DMS 273 (cell line): ENCODE measurements around the gene MYLK4.

Experiments
- DNase-seq: peaks from one replicate; lab custom pipeline; 2025; ENCODE audit not compliant: unreplicated experiment; lab: John Stamatoyannopoulos, UW

MYLK4 gene

GRCh38 chr6:2756687-2757224 lies 6.0 kb upstream of the MYLK4 start:
- DNase-seq = no peak

DNA sequence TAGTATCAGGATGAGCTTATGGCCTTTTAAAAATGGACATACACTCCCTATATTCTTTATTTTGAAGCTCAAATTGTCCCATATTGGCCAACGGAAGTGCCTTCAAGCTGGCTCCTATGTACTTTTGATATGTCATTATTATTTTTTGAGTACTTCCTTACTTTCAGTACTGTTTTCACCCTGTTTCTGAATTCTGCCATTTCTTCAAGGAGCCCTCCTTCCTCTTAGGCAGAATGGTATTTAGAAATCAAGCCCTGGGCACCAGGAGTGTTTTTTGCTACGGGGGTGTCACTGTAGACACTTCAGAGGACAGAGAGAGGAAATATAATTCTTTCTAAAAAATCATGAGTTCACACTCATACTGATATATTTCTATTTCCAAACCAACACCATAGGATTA lies 5.5 kb upstream of the MYLK4 start:
- no peak for DNase-seq

DNA sequence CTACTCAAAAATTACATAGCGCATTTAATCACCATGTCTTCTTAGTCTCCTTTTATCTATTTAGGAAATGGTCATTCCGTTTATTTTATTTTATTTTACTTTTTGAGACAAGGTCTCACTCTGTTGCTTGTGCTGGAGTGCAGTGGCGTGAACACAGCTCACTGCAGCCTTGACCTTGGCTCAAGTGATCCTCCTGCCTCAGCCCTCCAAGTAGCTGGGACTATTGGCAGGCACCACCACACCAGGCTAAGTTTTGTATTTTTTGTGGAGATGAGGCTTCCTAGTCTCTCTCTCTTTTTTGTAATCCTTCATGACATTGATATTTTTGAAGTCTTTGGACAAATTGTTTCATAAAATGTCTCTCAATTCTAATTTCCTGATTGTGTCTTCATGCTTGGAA lies 4.7 kb upstream of the MYLK4 start:
- DNase-seq = no peak

DNA sequence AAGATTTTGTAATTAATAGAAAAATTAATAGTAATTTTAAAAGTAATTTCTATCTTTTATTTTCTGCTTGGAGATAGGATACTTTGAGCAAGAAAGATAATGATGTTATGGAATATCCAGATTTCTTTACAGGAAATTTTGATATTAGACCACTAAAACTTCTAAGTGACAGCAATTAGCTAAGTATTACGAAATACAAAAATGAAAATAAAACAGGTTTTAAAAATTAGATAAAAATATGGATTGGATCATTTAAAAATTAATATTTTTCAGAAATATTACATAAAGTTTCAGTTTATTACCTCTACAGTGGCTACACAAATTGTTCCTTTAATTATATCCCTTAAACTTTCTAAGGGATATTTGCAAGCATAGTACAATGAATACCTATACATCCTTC lies 4.2 kb upstream of the MYLK4 start:
- DNase-seq = no peak

- no peak for DNase-seq
These were observed 3.7 kb upstream of the MYLK4 start for GRCh38 chr6:2754393-2754792.

DNA sequence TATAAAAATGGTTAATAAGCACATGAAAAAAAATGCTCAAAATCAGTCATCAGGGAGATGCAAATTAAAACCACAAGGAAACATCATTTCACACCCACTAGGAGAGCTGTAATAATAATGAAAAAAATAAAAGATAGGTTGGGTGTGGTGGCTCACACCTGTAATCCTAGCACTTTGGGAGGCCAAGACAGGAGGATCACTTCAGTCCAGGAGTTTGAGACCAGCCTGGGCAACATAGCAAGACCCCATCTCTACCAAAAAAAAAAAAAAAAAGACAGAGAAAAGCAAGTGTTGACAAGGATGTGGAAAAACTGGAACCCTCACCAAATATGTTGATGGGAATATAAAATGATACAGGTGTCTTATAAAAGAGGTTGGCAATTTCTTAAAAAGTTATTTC lies 3.0 kb upstream of the MYLK4 start:
- DNase-seq = no peak

- no peak for DNase-seq
These were observed 2.4 kb upstream of the MYLK4 start for GRCh38 chr6:2753110-2753489.

- no peak for DNase-seq
These were observed 1.9 kb upstream of the MYLK4 start for GRCh38 chr6:2752477-2753109.

- DNase-seq = no peak
These were observed 1.1 kb upstream of the MYLK4 start for GRCh38 chr6:2751871-2752270.

GRCh38 chr6:2749969-2750600 lies 637 bp downstream of the MYLK4 start:
- peak; percentile 80 for DNase-seq

DNA sequence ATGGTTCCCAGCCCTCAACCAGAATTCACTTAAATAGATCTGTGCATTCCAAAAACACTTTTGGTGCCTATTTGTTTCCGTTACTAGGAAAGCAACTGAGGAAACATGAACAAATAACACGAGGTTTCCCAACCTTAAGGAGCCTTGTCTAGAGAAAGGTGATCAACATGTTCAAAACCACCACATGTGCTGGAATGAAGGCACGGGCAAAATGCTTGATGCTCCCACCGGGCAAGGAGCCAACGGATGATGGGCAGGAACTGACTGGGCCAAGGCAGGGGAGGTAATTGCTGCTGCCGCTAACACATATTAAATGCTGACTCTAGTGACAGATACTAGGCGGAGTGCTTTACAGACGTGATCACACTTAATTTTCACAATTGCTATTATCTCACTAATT lies 2.5 kb downstream of the MYLK4 start:
- DNase-seq = peak; percentile 55

- DNase-seq = no peak
These were observed 4.1 kb downstream of the MYLK4 start for GRCh38 chr6:2746557-2747061.

DNA sequence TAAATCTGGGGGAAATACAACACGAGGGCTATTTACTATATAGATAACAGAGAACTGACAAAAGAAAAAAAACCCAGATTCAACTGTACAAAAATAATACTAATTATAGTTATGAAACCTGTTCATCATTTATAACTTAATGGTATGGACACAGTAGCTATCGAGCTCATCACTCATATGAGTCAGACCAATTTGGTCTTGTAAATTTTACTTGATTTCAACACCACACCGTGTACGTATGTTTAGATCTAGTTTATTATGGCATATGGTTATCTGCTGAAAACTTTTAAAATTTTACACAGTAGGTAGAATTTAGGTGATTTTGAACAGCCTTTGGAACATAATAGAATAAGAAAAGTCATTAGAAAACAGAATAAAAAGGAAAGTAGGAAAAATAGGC lies 5.5 kb downstream of the MYLK4 start:
- no peak for DNase-seq

- DNase-seq = no peak
These were observed 5.9 kb downstream of the MYLK4 start for GRCh38 chr6:2744778-2745177.

DNA sequence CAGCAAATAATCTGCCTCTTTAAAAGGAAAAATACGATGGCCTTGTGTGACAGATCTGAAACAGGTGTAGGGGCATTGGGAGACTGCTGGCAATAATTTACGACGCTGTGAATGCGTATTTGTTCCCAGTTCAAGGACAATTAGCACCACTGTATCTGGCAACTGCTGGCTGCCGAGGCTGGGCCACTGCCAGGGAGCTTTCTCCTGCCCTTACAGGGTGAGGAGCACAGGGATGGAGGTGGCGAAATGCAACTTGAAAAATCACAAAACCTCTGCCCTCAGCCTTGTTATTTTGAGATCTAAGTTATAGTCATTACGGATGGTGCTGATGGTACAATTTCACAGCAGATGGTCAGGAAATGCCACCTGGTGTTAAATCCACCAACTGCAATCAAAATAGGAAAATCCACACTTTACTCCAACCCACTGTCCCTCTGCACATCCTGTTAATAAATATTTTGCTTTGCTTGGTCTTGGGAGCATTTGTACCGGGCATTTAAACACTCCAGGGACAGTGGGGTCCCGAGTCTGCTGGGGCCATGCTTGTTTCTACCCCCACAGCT lies 6.4 kb downstream of the MYLK4 start:
- DNase-seq = peak; percentile 74

DNA sequence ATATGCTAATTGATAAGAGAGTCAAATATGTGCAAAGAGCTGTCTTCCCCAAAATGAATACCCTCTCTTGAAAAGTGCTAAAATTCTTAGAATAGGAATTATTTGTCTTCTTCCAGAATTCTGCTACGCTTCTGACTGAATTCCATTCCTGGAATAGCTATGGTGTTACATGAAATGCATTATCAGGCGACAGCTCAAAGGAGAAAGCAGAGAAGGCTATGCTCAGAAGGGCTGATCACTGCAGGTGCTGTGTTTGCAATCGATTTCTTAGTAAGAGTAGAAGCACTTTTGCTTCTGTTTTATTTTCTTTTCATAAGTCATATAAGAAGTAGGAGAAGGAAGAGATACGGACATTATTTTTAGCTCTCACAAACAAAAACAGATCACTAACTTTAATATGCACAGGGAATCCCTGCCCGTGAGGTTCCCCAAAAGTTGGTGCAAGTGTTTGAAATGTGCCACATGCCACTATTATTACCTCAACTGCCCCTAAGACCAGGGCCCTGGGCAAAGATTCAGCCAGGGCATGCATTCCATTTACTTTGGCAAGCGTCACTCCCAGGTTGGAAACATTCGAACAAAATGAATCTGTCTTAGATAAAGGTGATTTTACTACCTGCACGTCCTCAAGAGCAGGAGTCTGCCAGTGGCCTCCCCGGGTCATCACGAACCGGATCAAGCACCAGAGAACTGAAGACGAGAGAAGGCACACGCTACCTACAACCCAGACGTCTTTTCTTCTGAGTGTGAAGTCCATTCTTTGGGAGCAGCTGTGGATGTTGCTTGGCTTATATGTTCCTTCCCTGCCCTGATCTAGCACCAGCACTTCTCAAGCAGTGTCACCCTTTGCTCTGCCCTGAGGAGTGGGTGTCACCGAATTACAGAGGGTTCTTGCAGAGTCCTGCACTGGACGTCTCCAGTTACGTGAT lies 7.2 kb downstream of the MYLK4 start:
- DNase-seq = no peak

DNA sequence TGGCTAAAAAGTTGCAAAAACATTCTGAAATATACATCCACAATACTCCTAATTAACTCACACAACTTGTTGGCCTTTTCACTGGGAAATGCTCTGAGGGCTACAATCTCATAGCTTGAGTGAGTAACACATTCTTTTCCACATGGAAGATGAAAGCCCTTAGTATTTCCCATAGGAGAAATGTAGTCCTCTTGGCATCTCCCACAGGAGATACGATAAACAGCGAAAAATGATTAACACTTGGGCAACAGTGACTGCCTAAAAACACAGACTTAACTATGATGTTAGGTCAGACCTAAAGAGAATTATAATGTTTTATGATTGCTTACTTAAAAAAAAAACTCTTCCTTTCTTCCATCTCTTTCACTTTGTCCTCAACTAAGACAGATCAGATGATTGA lies 9.0 kb downstream of the MYLK4 start:
- DNase-seq = no peak

DNA sequence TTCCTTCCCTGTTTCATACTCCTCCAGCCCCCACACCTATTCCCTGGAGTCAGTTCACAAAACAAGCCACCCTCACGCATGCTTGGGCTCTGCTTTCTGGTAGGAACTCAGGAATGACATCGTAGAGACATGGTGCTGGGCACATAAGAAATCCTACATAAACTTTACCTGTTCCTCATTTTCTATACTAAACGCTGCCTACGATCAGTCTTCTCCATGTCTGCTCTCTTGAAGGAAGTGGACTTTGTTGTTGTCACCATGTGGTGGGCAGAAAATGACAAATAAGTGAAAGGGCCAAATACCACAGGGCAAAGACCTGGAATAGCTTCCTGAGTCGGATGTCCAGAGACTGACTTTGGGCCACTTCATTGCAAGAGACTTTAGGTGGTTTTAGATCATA lies 10.1 kb downstream of the MYLK4 start:
- no peak for DNase-seq

DNA sequence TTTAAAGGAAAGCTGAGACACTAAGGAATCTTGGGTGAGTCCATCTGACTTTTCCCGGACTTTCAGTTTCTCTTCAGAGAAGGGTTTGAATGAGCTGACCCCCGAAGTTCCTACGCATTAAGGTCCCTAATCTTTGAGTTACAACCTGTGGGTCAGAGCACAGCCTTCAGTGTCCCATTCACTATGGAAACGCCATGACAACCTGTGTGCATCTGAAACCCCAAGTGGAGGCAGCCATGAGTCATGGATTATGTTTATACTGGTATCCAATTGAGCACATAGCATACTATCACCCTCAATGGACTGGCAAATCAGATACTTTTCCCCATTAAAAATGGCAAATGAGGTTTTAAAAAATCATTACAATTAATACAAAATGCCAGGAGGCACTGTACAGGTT lies 11.4 kb downstream of the MYLK4 start:
- peak; percentile 34 for DNase-seq

GRCh38 chr6:2738373-2738979 lies 12.2 kb downstream of the MYLK4 start:
- peak; percentile 83 for DNase-seq

- no peak for DNase-seq
These were observed 12.8 kb downstream of the MYLK4 start for GRCh38 chr6:2737885-2738284.
